DMS79 treated with DMSO at 0.1 percent for 48 hours (cell line): ENCODE measurements around the gene DGKA.

ENCODE experiments used
- DNase-seq: peaks from one replicate; lab custom pipeline; 2025; lab: John Stamatoyannopoulos, UW

DGKA gene

DNA sequence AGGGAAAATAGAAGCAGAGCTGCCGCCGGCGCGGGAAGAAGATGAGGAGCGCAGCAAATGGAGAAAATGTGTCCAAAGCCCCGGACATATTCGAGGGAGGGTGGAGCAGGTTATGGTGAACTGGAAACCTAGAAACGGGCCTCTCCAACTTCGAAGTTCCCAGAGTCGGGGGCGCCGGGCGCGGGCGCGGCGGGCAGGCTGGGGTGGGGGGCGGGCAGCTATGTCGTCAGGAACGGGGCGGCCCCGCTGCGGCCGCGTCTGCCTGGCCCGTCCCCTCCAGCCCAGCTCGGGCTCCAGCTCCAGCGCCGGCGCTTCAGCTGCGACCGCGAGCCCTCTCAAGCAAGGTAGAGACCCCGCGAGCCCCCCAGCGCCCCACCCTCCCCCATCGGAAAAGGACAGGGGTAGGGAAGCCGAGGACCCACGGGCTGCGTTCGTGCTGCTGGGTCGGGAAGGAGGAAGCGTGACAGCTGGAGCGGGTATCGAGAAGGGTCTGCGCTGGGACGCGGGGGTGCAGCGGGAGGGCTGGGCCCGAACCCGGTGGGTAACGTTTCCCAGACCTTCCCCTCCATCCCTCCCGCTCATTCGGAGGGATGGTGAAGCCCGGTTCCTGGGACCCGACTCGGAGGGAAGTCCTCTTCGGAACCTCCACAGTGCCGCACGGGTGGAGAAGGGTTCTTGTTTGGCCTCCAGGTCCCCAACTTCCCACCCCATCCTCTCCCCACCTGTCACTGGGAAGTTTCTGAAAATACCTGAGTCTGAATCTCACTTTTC lies 1.0 kb downstream of the DGKA start:
- no peak for DNase-seq

DNA sequence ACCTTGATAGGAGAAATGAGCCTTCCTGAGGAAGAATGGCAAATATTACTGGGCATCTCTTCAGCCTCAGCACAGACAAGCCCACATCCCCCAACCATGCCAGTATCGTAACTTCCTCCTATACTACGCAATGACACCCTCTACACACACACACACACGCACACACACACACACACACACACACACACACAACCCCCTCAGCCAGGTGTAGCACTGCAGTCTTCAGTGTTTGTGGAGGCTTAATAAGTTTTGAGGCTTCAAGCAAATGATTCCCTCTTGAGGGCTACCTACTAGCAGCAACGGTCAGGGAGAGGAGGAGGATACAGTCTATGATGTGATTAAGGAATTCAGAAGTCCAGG lies 1.6 kb downstream of the DGKA start:
- DNase-seq: peak; percentile 6

DNA sequence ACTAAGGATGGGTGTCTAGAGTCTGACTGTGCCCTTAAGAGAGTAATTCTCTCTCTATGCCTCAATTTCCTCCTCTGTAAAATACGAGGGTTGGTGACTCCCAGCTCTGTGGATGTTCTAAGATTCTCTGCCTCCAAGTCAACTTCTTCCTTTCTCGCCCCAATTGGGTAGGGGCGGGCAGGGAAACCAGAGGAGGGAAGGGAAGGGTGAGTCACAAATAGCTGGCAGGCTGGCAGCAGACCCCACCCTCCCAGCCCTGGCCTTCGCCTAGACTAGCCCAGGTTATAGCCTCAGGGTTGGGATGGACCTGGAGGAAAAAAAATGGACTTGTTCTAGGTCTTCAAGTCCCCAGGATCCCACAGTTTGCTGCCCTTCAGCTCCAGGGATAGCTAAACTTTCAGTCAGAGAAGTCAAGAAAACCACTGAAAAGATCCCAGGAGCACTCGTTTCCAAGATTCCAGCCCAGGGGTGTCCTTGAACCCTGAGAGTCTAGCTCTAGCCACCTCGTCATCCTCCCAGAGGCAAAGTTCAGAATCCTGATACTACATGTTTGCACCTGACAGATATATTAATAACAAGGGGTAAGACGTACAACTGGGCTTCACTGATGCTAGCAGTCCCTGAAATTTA lies 2.3 kb downstream of the DGKA start:
- no peak for DNase-seq

DNA sequence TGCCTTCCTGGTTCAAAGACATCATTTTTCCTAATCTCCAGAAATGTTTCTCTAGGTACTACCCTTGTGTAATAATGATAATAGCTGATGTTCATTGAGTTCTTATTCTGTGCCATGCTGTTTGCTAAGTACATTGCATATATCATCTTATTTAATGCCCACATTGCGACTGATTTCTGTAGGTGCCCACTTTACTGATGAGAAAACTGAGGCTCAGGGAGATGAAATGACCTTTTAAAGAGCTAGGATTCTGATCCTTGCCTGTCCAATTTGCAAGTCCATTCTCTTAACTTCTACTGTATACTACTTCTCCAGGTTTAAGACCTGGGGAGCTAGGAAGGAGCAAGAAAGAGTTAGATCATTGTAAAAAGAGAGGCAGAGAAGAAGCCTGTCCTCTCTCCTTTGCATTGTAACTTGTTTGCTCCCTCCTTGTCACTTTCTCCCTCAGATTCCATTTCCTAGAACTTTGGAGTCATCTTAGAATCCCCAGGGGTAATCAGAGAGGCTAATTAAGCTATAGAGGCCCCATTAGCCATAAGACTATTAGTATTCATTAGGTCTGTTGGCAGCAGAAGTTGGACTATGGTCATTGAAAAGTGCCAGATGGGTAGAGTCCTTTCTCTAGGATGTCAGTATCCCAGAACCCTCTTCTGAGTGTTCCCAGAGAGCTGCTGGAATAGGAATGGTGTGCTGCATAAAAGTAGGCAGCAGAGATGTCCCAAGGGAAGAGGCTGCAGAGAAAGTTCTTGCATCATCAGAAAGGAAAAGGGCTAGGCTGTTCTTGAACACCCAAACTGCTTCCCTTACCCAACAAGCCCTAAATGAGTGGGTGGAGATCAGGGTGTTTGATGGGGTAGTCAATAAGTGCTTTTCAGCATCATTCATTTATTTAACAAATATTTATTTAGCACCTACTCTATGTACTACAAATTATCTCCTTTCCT lies 3.1 kb downstream of the DGKA start:
- no peak for DNase-seq

DNA sequence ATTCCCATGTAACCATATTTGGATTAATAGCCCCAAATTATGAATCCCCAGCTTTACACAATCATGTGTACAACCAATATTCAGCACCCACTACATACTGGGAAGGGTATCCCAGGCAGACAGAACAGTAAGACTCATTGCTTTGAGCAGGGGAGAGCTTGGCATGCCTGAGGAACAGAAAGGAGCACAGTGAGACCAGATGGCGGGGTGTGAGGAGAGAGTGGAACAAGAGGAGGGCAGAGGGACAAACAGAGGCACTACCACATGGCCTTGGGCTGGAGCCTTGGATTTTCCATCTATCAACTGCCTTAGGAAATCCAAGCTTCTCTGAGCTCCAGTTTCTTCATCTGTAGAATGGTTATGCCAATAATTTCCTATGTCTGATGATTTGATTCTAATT lies 3.8 kb downstream of the DGKA start:
- DNase-seq: no peak

DNA sequence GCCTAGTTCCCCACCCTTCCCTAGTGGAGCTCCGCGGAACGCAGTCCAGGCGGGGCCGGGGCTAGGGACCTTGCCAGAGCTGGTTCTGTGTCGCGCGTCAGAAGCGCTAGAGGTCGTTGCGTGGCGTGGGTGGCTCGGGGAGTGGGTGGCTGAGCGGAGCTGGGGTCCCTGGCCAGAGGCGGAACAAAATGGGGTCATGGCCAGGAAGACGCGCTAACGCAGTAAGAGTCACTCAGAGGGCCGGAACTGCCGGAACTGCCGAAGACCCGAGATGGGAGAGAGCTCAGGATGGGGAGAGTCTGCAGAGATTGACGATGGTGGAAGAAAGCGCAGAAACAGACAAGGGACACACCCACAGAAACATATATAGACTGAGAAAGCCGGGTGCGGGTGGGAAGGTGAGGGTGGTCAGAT lies 4.8 kb downstream of the DGKA start:
- no peak for DNase-seq

DNA sequence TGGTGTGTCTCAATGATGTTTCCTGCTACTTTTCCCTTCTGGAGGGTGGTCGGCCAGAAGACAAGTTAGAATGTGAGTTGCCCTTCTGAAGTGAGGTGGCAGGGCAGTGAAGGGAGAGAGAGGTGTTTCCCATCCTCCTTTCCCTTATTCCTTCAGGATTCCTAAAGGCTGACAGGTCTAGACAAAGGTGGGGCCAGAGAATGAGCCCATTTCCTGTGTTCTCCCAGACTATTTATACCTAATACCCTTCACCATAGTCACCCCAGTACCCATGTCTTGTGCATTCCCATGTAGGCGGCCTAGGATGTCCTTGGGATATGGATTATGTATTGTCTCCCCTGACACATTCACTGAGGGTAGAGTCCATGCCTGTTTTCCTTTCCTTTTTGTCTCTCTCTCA lies 7.0 kb downstream of the DGKA start:
- DNase-seq: no peak

DNA sequence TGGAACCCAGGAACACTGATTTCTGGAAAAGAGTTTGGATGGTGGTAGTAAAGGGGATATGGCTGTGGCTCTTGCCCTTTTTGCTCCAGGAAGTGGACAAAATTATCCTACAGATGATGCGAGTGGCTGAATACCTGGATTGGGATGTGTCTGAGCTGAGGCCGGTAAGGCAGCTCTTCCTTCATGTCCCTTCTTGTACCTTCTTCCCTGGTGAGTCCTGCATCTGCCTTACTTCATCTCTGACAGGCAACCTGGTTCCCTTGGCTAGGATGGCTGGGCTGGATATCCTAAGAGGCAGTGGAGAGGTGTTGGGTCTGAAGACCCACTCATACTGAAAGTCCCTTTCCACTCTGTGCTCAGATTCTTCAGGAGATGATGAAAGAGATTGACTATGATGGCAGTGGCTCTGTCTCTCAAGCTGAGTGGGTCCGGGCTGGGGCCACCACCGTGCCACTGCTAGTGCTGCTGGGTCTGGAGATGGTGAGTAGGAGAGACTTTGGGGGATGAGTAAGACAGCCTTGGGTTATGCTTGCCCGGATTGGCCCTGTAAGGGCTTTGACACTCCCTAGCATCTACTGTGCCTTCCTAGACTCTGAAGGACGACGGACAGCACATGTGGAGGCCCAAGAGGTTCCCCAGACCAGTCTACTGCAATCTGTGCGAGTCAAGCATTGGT lies 8.0 kb downstream of the DGKA start:
- no peak for DNase-seq

DNA sequence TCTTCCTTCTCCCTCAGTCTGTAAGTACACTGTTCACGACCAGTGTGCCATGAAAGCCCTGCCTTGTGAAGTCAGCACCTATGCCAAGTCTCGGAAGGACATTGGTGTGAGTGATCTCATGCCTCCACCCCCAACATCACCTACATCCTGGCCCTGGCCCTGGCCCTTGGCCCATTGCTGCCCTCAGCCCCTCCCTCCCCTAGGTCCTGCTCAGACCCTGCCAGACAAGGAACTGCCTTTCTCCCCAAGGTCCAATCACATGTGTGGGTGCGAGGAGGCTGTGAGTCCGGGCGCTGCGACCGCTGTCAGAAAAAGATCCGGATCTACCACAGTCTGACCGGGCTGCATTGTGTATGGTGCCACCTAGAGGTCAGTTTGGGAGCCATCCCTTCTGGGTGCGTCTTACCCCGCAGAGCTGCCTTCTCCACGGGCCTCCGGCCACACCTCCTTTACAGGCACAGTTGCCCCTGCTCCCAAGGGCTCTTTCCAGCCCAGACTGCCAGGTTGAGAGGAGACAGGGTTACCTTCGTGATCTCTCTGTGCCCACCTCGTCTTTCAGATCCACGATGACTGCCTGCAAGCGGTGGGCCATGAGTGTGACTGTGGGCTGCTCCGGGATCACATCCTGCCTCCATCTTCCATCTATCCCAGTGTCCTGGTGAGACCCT lies 9.2 kb downstream of the DGKA start:
- DNase-seq: peak; percentile 64

DNA sequence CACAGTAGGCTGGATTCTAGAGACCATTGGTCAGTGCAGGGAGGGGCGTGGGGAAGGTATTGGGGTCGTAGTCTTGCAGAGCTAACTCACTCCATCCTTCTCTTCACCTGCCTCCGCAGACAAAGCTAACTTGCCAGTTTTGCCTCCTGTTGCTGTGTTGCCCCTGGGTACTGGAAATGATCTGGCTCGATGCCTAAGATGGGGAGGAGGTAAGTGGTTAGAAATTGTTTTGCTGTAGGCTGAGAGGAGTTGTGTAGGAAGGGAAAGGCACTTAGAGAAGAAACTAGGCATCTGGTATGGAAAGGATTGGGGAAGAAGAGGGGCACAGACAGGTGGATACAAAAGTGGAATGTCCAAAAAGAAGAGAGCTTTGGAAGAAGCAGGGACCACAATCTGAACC lies 11.1 kb downstream of the DGKA start:
- peak; percentile 15 for DNase-seq

DNA sequence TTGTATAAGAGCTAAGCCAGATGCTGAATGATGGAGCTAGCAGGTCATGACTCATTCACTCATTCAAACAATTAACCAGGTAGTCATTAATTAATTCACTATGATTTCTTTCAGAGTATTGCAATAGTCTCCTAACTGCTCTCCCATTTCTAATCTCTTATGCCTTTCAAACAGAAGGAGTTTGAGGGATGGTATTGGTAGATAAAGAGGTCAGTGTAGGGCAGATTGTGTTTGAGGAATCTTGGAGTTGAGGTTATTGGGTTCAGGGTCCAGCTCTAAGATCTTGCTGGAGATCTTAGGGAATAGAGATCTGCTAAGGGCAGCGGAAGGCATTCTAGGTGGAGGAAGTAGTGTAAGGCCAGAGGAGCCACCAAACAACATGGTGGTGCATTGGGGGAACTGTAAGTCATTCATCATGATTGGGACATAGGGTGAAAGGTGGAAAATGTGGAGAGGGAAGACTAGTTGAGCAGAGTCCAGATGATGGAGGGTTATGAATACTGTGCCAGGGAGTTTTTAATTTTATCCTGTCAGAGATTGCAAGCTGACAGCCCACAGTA lies 11.7 kb downstream of the DGKA start:
- DNase-seq: no peak

DNA sequence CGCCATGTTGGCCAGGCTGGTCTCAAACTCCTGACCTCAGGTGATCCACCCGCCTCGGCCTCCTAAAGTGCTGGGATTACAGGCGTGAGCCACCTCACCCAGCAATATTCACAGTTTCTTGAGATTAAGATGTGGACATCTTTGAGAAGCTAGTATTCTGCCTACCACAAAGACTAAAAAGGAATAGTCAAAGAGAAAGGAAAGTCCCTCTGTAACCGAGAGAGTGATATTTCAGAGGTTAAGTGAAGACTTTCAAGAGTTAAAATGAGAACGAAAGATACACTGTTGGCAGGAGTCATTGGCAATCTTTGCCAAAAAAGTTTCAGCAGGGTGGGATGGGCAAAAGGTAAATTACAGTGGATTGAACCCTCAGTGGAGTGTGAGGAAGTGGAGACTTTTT lies 15.6 kb downstream of the DGKA start:
- DNase-seq: no peak

DNA sequence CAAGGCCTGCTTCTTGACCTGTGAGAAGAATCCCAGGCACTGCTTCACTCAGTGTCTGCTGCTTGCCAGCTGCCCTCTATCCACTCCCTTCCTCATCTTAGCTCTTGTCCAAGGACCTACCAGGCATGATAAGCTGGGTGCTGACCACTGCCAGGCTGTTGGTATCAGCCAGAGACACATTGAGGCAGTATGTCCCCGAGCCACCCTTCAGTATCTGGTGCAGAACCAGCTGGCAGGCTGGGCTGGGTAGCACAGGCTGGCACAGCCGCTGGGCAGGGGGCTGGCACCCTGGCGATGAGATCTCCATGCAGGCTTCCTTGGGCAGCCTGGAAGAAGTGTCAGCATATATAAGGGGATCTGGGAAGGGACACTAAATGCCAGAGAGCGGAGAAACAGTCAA lies 24.4 kb downstream of the DGKA start:
- DNase-seq: no peak

DNA sequence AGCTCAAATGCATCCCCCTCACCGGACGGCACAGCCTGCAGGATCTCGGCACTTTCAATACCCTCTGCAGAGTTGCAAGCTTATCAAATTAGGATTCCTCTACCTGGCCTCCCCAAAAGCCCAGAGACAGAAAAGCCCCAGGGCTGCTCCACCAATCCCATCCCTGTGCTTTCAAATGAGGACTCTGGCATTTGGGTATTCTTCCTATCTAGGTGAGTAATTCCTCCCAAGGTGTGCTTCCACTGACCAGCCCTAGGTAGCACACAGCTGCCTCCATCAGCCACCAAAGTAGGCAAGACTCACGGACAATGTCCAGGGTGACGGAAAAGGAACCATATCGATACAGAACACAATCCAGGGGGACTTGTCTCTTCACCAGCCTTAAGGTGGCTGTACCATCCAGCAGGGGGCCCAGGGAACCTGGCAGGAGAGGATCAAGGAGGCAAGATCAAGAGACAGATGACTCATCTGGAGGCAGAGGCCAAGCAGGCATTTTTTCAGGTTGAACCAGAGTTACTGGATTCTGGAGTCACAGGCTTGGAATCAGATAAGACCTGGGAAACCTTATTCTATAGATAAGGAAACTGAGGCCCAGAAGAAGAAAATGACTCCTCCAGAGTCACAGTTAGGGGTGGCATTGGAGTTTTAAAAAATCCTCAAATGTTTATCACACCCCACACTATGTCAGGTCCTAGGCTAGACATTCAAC lies 25.0 kb downstream of the DGKA start:
- no peak for DNase-seq

DNA sequence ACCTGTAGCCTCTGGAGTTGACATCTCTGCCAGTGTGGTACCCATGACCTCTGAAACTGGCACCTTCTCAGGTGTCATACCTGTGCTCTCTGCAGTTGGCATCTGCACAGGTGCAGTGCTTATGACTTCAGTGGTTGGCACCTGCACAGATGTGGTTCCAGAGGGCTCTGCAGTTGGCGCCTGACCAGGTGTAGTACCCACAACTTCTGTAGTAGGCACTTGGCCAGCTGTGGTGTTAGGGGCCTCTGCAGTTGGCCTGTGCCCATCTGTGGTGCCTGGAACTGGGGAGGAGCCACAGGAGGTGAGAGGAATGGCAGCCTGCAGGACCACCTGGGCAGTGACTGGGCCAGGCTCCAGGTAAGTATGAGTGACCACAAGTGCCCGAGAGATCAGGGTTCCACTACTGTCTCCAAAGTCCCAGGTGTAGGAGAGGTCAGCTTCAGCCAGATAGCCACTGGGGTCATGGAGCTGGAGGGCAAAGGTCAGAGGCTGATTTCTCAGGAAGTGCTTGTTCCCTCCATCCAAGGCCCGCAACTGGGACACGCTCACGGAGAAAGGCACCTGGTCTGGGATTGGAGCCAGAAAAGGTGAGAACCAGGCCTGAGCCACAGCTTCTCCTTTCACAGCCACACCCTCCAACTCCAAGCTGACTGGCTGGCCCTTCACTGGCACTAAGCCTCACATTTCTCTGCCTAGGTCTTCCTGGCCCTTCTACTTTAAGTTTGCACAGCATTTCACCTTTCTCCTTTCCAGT lies 26.3 kb downstream of the DGKA start:
- peak; percentile 16 for DNase-seq

DNA sequence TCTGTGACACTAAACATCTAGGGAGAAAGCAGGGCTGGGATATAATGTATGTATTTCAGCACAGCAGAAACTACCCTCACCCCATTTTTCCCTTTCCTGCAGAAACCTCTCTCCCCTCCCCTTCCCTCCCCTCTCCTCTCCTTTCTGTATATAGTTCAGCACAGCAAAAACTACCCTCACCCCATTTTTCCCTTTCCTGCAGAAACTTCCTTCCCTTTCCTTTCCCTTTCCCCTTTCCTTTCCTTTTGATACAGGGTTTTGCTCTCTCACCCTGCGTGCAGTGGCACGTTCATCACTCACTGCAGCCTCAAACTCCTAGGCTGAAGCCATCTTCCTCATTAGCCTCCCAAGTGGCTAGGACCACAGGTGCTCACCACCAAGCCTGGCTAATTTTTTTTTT lies 32.8 kb downstream of the DGKA start:
- DNase-seq: no peak

DNA sequence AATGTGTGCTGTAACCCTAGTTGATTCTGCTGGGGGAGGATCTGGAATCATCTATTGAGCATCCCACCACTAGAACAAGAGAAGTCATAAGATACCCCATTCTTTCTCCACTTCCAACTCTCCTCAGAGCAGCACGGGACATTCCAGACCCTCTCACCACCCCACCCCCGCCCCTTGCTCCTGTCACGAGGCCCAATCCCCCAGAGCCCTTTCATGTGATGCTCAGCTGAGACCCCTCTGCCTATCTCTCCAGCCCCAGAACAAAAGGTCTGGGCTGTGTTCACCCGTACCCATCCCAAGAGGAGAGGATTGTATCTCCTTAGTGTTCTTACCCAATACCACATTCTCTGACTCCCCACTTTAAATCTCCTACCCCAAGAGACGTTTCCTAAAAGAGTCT lies 34.3 kb downstream of the DGKA start:
- no peak for DNase-seq

DNA sequence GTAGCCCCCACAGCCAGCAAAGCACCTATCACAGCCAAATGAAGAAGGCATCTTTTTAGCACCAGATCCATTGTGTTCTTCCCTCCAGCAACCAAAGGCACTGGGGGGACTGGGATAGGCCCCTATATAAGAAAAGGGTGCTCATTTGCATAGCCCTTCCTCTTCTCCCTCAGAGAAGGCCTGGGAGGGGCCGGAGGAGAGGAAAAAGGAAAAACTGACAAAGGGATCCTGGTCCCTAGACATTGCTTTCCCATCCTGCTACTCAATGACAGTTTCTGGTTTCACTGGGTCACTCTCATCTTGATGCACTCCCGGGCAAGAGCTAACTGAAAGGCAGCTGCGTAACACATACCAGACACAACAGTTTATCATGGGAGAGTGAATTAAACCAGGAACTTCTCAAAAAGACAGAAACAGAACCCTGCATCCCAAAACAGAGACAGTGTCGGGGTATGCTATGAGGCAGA lies 35.0 kb downstream of the DGKA start, which contains the start of gene PMEL:
Gene PMEL, minus strand, starts transcription at position 102 of the 467 bp plus-strand sequence. Its CDS starts 31 bp downstream, at position 71.
- no peak for DNase-seq

DNA sequence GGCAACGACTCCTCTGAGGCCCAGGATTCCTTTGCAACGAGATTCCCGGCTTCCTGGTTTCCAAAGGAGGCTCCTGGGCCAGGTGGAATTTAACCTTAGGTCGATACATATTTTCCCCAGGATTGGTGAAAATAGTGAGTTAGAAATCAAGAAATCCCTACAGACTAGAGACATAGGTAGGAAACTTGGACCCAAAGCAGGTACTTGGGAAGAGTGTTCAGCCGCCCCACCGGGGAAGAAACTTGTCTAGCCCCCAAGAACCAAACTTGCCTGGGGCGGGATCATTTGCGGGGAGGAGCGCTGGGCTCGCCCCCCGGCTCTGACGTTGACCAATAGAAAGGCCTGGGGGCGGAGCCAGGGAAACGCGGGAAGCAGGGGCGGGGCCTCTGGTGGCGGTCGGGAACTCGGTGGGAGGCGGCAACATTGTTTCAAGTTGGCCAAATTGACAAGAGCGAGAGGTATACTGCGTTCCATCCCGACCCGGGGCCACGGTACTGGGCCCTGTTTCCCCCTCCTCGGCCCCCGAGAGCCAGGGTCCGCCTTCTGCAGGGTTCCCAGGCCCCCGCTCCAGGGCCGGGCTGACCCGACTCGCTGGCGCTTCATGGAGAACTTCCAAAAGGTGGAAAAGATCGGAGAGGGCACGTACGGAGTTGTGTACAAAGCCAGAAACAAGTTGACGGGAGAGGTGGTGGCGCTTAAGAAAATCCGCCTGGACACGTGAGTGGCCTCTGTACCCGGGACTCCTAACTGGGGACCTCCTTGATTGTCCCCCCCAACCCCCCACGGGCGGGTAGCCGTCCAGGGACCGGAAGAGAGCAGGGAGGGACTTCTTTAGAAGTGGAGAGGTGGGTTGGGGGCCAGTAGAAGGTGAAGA lies 35.7 kb downstream of the DGKA start, which contains the start of gene CDK2:
Gene CDK2, plus strand, starts transcription at position 423 of the 874 bp plus-strand sequence. Its CDS starts 179 bp downstream, at position 602.
- DNase-seq: peak; percentile 45
